CMK (cell line): ENCODE results near the gene ARRDC2.
"Not testable (repeated sequence)": the region's sequence is repeated elsewhere in the genome, so short reads cannot be mapped to it uniquely, and the experiment has no call there.

Experiments used
- DNase-seq: peaks from one replicate; pipeline ENCODE4 v3.0.0-alpha.2; 2010; ENCODE audit warnings: low read depth

ARRDC2 gene

GRCh38 chr19:18007917-18008673, at the start of gene ARRDC2:
Gene ARRDC2 (plus strand): TSS chr19:18008170. CDS start chr19:18008311, 141 bp downstream.
- DNase-seq = no peak

GRCh38 chr19:17963936-17964691, 43.9 kb upstream of the ARRDC2 start:
- DNase-seq = no peak

- DNase-seq = no peak
Measured at GRCh38 chr19:17965370-17966128, 42.4 kb upstream of the ARRDC2 start.

- DNase-seq = no peak
Measured at GRCh38 chr19:17966129-17966483, 41.9 kb upstream of the ARRDC2 start.

- DNase-seq = no peak
Measured at GRCh38 chr19:17966550-17967256, 41.3 kb upstream of the ARRDC2 start, which contains the start of gene KCNN1. Gene KCNN1 (plus strand): TSS chr19:17967107. CDS start chr19:17973889, 6,782 bp downstream.

GRCh38 chr19:17967257-17968051, 40.5 kb upstream of the ARRDC2 start:
- no peak for DNase-seq

GRCh38 chr19:17968362-17968761, 39.6 kb upstream of the ARRDC2 start:
- DNase-seq = no peak

GRCh38 chr19:17969096-17969792, 38.7 kb upstream of the ARRDC2 start:
- DNase-seq = no peak

GRCh38 chr19:17972230-17972629, 35.7 kb upstream of the ARRDC2 start:
- DNase-seq = no peak

- no peak for DNase-seq
Measured at GRCh38 chr19:17973759-17974158, 34.2 kb upstream of the ARRDC2 start.

- no peak for DNase-seq
Measured at GRCh38 chr19:17974551-17974950, 33.4 kb upstream of the ARRDC2 start.

GRCh38 chr19:17975032-17975431, 32.9 kb upstream of the ARRDC2 start:
- DNase-seq = no peak

GRCh38 chr19:17977021-17977420, 30.9 kb upstream of the ARRDC2 start:
- no peak for DNase-seq

- no peak for DNase-seq
Measured at GRCh38 chr19:17977488-17977887, 30.5 kb upstream of the ARRDC2 start.

GRCh38 chr19:17981611-17982010, 26.4 kb upstream of the ARRDC2 start:
- DNase-seq = no peak

- no peak for DNase-seq
Measured at GRCh38 chr19:17982430-17982829, 25.5 kb upstream of the ARRDC2 start.

GRCh38 chr19:17985037-17985818, 22.7 kb upstream of the ARRDC2 start:
- no peak for DNase-seq

GRCh38 chr19:17986569-17986968, 21.4 kb upstream of the ARRDC2 start:
- not testable (repeated sequence) for DNase-seq

- no peak for DNase-seq
Measured at GRCh38 chr19:17988161-17988560, 19.8 kb upstream of the ARRDC2 start.
